Epidermal melanocyte (primary cell): ENCODE measurements around the gene TSPEAR.
"Not testable (repeated sequence)": the region's sequence is repeated elsewhere in the genome, so short reads cannot be mapped to it uniquely, and the experiment has no call there.

Experiments used
- DNase-seq: peaks from one replicate; pipeline ENCODE4 v3.0.0; 2011; ENCODE audit warnings: low spot score; ENCODE audit not compliant: insufficient read length

TSPEAR gene

GRCh38 chr21:44612669-44613229, 98.6 kb downstream of the TSPEAR start:
- DNase-seq: no peak

GRCh38 chr21:44612029-44612486, 99.3 kb downstream of the TSPEAR start, which contains the start of gene KRTAP10-8:
Gene KRTAP10-8 (plus strand): TSS chr21:44612079. CDS start chr21:44612101, 22 bp downstream.
- no peak for DNase-seq

GRCh38 chr21:44611551-44611950, 99.8 kb downstream of the TSPEAR start:
- no peak for DNase-seq

- DNase-seq: not testable (repeated sequence)
Observed at GRCh38 chr21:44610157-44610843, 101.1 kb downstream of the TSPEAR start.

GRCh38 chr21:44609193-44609592, 102.2 kb downstream of the TSPEAR start:
- no peak for DNase-seq

GRCh38 chr21:44606495-44606894, 104.9 kb downstream of the TSPEAR start:
- DNase-seq: no peak

- no peak for DNase-seq
Observed at GRCh38 chr21:44603911-44604310, 107.5 kb downstream of the TSPEAR start.

GRCh38 chr21:44603109-44603875, 108.1 kb downstream of the TSPEAR start:
- no peak for DNase-seq

- no peak for DNase-seq
Observed at GRCh38 chr21:44602463-44602850, 108.9 kb downstream of the TSPEAR start.

GRCh38 chr21:44601596-44602462, 109.5 kb downstream of the TSPEAR start:
- DNase-seq: no peak

GRCh38 chr21:44601091-44601490, 110.3 kb downstream of the TSPEAR start:
- DNase-seq: not testable (repeated sequence)

- DNase-seq: not testable (repeated sequence)
Observed at GRCh38 chr21:44600118-44600978, 111.0 kb downstream of the TSPEAR start, which contains the start of gene KRTAP10-7. Gene KRTAP10-7 (plus strand): TSS chr21:44600597. CDS start chr21:44600622, 25 bp downstream.

GRCh38 chr21:44599264-44600029, 111.9 kb downstream of the TSPEAR start:
- DNase-seq: no peak

- no peak for DNase-seq
Observed at GRCh38 chr21:44598061-44598460, 113.3 kb downstream of the TSPEAR start.

GRCh38 chr21:44596068-44596725, 115.2 kb downstream of the TSPEAR start:
- DNase-seq: no peak

- no peak for DNase-seq
Observed at GRCh38 chr21:44595524-44595923, 115.8 kb downstream of the TSPEAR start.

- no peak for DNase-seq
Observed at GRCh38 chr21:44594406-44594916, 116.9 kb downstream of the TSPEAR start.

- no peak for DNase-seq
Observed at GRCh38 chr21:44593598-44594405, 117.6 kb downstream of the TSPEAR start.
